ENCODE results near the gene ST8SIA4.

The ST8SIA4 gene

DNA sequence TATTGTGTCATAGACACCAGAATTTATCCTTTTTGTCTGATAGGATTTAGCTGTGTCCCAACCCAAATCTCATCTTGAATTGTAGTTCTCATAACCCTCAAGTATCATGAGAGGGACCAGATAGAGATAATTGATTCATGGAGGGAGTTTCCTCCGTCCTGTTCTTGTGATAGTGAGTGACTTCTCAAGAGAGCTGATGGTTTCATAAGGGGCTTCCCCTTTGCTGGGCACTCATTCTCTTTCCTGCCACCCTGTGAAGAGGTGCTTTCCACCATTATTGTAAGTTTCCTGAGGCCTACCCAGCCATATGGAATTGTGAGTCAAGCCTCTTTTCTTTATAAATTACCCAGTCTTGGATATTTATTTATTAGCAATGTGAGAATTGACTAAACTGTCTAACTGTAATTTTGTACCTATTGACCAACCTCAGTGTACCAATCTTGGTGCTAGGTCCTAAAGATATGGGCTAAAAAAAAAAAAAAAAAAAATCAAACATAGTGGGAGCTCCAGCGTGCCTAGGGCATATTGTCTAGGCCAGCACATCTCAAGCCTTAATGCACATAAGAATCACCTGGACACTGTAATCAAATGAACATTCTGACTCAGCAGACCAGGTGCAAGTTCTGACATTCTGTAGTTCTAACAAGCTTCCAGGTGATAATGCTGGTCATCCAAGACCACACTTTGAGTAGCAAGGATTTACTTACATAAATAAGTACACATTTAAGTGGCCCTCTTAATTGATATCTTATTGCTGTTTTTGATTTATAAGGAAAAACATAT, 30.5 kb downstream of the ST8SIA4 start:
- peak in 2 of 4 experiments; percentile 4 to 7 for DNase-seq

DNA sequence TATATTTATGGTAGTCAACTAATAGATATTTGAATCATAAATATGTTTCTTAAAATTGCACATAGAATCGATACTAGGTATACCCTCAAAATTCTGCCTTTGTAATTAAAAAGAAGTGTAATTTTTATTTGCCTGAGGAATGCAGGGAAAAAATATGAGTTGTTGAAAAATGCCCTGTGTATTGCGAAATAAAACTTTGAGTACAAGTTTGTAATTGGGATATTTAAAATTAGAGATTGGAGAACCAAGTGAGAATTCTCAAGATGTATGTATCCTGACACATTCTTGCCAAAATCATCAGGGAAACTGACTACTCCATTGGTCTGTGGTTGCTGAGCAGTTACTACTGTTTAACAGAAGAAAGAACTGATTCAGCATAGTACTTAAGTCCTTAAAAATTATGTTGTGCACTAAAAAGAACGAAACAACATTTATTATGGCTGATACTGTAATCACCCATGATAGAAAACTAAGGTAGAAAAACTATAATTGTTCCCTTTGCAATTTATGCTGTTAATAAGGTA, 36.0 kb downstream of the ST8SIA4 start:
- no peak for DNase-seq

DNA sequence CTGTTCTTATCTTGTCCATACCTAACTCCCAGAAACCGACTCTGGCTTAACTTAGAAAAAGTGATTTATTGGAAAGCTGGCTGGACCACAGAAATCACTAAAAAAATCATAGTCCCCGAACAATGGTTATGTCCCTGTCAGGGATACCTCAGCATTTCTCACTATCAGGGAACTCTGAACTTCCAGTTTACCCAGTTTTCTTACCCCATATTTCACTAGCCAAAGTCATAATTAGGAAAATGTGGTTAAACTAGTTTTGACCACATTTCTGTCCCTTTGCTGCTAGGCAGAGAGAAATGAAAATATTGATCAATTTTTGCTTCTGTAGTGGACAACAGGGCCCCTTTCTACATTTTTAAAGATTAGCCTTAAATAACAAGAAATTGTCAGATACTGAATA, 38.2 kb downstream of the ST8SIA4 start:
- no peak for DNase-seq

GRCh38 chr5:100863739-100864138, 39.3 kb downstream of the ST8SIA4 start:
- no peak for DNase-seq

- no peak for DNase-seq
Observed at GRCh38 chr5:100861148-100861547, 41.9 kb downstream of the ST8SIA4 start.

DNA sequence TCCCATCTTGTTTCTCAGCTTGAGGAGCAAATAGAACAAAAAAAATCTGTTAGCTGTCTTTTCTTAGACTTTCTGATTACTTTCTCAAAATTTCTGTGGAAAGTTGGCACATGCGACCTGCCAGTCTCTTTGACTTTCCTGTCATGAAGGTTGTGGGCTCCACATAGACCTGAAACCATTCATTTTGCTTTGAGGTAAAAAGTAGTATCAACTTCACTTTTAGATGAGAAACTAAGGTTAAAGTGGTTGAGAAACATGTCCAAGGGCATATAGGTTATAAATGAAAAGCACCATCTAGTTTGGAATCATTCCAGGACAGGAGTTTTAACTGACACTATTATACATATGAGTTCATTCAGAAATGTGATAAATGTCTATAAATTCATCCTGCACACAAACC, 42.7 kb downstream of the ST8SIA4 start:
- no peak for DNase-seq

- no peak for DNase-seq
Observed at GRCh38 chr5:100858987-100859545, 44.0 kb downstream of the ST8SIA4 start.

GRCh38 chr5:100856462-100856861, 46.6 kb downstream of the ST8SIA4 start:
- no peak for DNase-seq

GRCh38 chr5:100855937-100856430, 47.1 kb downstream of the ST8SIA4 start:
- no peak for DNase-seq

DNA sequence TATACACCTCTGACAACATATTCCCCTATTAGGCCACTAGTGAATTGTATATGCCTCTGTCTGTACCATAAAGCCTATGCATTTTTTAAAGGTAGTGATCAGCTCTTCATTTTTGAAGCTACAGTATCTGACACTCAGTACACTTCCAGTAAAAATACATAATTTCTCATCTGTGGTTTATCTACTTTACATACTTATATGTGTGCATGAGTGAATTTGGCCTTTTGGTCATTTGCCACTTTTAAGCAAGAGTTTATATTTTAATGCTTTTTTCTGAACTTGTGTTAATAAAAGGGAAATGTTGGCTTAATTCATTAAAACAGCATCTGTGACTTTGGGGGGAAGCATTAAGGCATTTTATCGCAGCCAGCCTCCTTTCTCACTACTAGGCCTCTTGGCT, 47.8 kb downstream of the ST8SIA4 start:
- DNase-seq, result no peak

- DNase-seq, result no peak
Observed at GRCh38 chr5:100854591-100854990, 48.5 kb downstream of the ST8SIA4 start.

- no peak for DNase-seq
Observed at GRCh38 chr5:100853582-100853981, 49.5 kb downstream of the ST8SIA4 start.

DNA sequence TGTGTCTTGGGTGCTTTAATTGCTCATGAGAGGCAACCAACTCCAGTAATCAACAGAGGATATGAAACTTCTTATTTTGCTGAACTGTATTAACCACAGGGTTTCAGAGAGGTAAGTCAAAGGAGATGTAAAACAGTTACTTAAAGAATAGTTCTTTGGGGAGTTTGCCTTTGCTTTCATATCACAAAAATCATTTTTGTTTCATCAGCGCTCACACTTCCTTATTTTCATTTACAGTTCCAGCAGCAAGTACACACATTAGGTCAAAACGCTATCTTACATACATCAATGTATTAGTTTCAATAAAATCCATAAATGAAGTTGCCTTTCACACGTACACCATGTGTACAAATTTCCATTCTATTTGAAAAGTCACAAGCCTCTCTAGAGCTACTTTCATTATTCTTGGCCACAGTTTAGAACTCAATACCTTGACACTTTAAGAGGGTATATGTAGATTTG, 50.1 kb downstream of the ST8SIA4 start:
- DNase-seq, result peak; percentile 9 to 78 (median 45)

- DNase-seq, result no peak
Observed at GRCh38 chr5:100852051-100852450, 51.0 kb downstream of the ST8SIA4 start.

DNA sequence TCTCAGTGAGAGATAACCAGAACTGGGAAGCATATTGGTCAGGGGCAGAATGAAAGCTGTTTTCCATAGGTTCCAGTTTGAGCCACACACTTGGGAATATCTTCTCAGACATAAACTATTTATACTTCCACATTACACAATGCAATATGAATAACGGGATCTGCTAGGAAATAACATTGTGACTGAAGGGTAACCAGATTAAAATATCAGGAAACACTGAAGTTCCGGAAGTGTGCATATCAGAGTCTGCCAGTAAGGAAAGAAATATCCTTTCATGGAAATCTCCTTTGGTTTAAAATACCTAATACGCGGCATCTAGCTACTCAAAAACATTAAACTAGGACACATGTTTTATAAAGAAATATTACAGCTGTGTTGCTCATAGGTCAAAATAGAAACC, 56.3 kb downstream of the ST8SIA4 start:
- DNase-seq, result peak in 2 of 4 experiments; percentile 25 to 27

DNA sequence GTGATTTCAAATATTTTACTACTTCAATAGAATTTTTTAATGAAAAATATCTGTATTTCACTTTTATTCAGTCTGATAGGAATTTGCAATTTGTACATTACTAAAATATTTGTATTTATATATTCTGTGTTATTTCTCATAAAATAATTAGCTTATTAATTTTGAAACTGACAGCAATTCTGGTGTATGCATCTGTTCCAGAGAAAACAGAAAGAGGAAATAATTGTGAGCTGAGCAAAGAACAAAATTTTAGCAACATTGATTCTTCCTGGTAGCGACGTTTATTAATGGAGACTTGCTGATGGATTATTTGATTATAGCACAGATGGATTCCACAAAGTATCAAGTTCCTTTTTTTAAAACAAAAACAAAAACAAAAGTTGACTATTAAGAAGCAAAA, 61.0 kb downstream of the ST8SIA4 start:
- no peak for DNase-seq

- DNase-seq, result no peak
Observed at GRCh38 chr5:100841358-100842076, 61.6 kb downstream of the ST8SIA4 start.

GRCh38 chr5:100840789-100841188, 62.3 kb downstream of the ST8SIA4 start:
- peak in 1 of 4 experiments; percentile 14 for DNase-seq

- DNase-seq, result peak; percentile 70 to 86 (median 80)
Observed at GRCh38 chr5:100840370-100840769, 62.7 kb downstream of the ST8SIA4 start.

DNA sequence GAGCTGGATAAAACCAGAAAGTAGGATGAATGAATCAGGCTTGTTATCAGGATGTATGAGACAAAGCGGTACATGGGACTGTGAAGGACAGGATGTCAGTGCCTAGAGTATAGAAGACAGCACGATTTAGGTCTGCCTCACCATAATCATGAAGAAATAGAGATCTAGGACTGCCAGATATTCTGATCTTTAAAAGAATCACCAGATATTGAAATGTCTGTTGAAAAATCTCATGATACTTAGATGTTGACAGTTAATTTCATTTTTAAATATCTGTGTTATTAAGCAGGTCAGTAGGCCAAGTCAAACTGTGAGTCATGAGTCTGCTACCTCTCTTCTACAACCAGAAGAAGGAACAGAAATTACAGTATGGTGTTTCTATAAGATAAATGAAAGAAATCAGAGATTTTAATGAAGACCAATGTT, 65.0 kb downstream of the ST8SIA4 start:
- DNase-seq, result peak in 2 of 4 experiments; percentile 28 to 34

GRCh38 chr5:100834519-100834918, 68.6 kb downstream of the ST8SIA4 start:
- DNase-seq, result no peak

- no peak for DNase-seq
Observed at GRCh38 chr5:100832252-100833230, 70.5 kb downstream of the ST8SIA4 start.
